ENCODE data around the gene MAML2. TPM values are rescaled to one million over a fixed set of nuclear protein-coding genes. Genes with fewer than 3 reads are reported as not detected.

Gene MAML2
- total and polyA plus RNA-seq, 9 of the 15 experiments (the other 6 are each of a cell fraction or from before 2014, with no cell fraction given) = 0.79 to 6.8 (median 4.8) TPM

- Histone ChIP-seq H3K9me1 (ENCODE audit: control insufficient read depth, insufficient read depth, low read length) (no peaks in the 10 kb centered on the region), H2AFZ (ENCODE audit: low read depth, low read length) (peak overlapping the region; percentile 86), H3K4me3 (no peak overlapping the region), H3K36me3 (ENCODE audit: control insufficient read depth, insufficient read depth, low read length) (no peaks in the 10 kb centered on the region), H3K79me2 (ENCODE audit: control insufficient read depth, insufficient read depth, low read length) (no peaks in the 10 kb centered on the region; the same call in 2 of the 3 replicates), H3K4me1 (replicated peaks in 1 of 2; ENCODE audit: control insufficient read depth in 2 of 2, insufficient read depth in 2 of 2, low read length in 2 of 2) (peaks cover 12 to 36% of the 10 kb centered on the region in 2 experiments; a peak in 4 of 5 replicates), H3K27ac (ENCODE audit: extremely low read depth, low read depth, low read length) (peak overlapping the region; percentile 87), H3K27me3 (ENCODE audit: control insufficient read depth in 2 of 2, insufficient read depth in 2 of 2, low read length in 2 of 2) (no peaks in the 10 kb centered on the region), H3K4me2 (ENCODE audit: insufficient read depth, low read length) (peak overlapping the region; percentile 70), H4K20me1 (replicated peaks; ENCODE audit: control insufficient read depth, insufficient read depth, low read length) (no peaks in the 10 kb centered on the region), H3K9ac (ENCODE audit: insufficient read depth in 1 of 2, low read depth in 2 of 2, low read length in 2 of 2) (peak overlapping the region; percentile 60; a peak in 3 of 4 replicates), H3K9me3 (replicated peaks; ENCODE audit: control insufficient read depth, insufficient read depth, low read depth, low read length) (no peaks in the 10 kb centered on the region)
- CTCF ChIA-PET (ENCODE audit: low intra/inter-chr PET ratio) = interaction anchor here (1.1 kb wide), 1 partner anchor 101 kb away, joined by 7 read pairs; no protein-coding TSS in a partner anchor
- ATAC-seq (peak; percentile 86), FAIRE-seq (peak; percentile 77), DNase-seq (ENCODE audit: extremely low read depth in 1 of 4, low spot score in 3 of 4) (peak; percentile 66 to 87 (median 76))
- no TSS peak for BruUV-seq (replicated peaks)
- intact Hi-C loops (cut with micrococcal nuclease) = loop anchor here (1.0 kb wide), 2 partner anchors 101 to 187 kb away; partner anchors contain the start of gene MAML2
- in situ Hi-C loops (cut with MboI) = no loop called here
- 7% methylated on average over 9 of the region's 9 CpGs for WGBS (ENCODE audit: insufficient coverage, low coverage, missing lambda C conversion rate)
- POLR2A ChIA-PET = interaction anchor here (0.7 to 0.9 kb wide), 7 partner anchors 12 to 187 kb away, joined by 3 to 5 read pairs (median 3); partner anchors contain the start of gene MAML2
- TF ChIP-seq HBP1 (CRISPR knock-in tag; IDR thresholded peaks at IDR 0.05) = 0 out of 2 replicates have a peak, but pooled peaks have one; percentile 47
- peak; percentile 30 to 58; a peak in 1 of 4 replicates for TF ChIP-seq MAZ (CRISPR knock-in tag; conservative IDR thresholded peaks at IDR 0.05 in 1 of 2, IDR thresholded peaks at IDR 0.05 in 1 of 2)
- no peak for TF ChIP-seq ZEB2 (IDR thresholded peaks at IDR 0.05)
- TF ChIP-seq SRSF1 (IDR thresholded peaks at IDR 0.05; ENCODE audit: low read depth, low read length) = no peak
- 0 out of 4 replicates have a peak, but pooled peaks of 1 of the 2 experiments have one; percentile 32 for TF ChIP-seq ETV6 (IDR thresholded peaks at IDR 0.05; ENCODE audit: borderline replicate concordance in 1 of 2, low read depth in 2 of 2, low read length in 1 of 2)
- TF ChIP-seq ETV6 (CRISPR knock-in tag; IDR thresholded peaks at IDR 0.05; ENCODE audit: borderline replicate concordance) = no peak
- TF ChIP-seq EP400 (IDR thresholded peaks at IDR 0.05) = peak; percentile 62
- TF ChIP-seq ELK1 (CRISPR knock-in tag; IDR thresholded peaks at IDR 0.05) = no peak
- no peak for TF ChIP-seq ZNF316 (IDR thresholded peaks at IDR 0.05)
- TF ChIP-seq ZBTB9 (CRISPR knock-in tag; IDR thresholded peaks at IDR 0.05) = no peak
- no peak for TF ChIP-seq DNMT1 (IDR thresholded peaks at IDR 0.05)
- peak; percentile 56; the same call in 1 of the 2 replicates for TF ChIP-seq GABPB1 (CRISPR knock-in tag; IDR thresholded peaks at IDR 0.05)
- no peak for TF ChIP-seq CLOCK (CRISPR knock-in tag; IDR thresholded peaks at IDR 0.05; ENCODE audit: borderline replicate concordance)
- TF ChIP-seq FOXA3 (CRISPR knock-in tag; conservative IDR thresholded peaks at IDR 0.05 in 1 of 2, IDR thresholded peaks at IDR 0.05 in 1 of 2) = peak in 1 of 2 experiments; percentile 70; a peak in 1 of 4 replicates
These were observed 187.2 kb downstream of the MAML2 start for GRCh38 chr11:96155627-96156378.

Data from K562 (cell line).